Peyer's patch (tissue), 4 donors: ENCODE measurements around the gene USP36.

Source experiments
- POLR2A ChIP-seq, 2 donors: fragments of 450-650 bp; IDR thresholded peaks; one replicate each; pipeline ENCODE4 v1.5.1; 2017; ENCODE audit warnings: antibody characterized with exemption in 2 of 2, mild to moderate bottlenecking in 2 of 2, moderate library complexity in 2 of 2
- TF ChIP-seq, protein P1 (sequence below), 6 experiments: fragments of 450-650 bp in 4 of 6; fragments of 200-600 bp in 2 of 6; sonication (generic) in 1 of 6; IDR thresholded peaks; one replicate each; pipeline ENCODE4 v1.5.1; 2017 to 2019; ENCODE audit warnings: antibody characterized with exemption in 6 of 6, mild to moderate bottlenecking in 3 of 6, moderate library complexity in 1 of 6

DNA sequence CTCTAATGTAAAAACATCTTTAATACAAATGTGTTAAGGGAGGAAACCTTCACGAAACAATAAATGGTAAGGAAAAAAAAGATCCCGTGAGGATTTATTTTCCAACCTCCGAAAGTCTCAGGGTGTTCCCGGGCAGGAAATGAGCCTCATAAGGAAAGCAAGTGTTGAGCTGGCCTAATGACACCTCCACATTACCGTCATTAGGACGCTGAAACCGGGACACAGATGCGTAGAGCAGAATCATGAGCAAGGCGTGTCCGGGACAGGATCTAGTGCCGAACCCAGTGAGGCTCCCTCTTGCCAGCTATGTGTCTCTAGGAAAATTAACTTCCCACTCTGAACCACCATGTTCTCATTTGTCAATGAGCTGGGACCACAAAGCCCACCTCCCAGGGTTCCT, 35.8 kb downstream of the USP36 start:
- TF ChIP-seq, protein P1, sequence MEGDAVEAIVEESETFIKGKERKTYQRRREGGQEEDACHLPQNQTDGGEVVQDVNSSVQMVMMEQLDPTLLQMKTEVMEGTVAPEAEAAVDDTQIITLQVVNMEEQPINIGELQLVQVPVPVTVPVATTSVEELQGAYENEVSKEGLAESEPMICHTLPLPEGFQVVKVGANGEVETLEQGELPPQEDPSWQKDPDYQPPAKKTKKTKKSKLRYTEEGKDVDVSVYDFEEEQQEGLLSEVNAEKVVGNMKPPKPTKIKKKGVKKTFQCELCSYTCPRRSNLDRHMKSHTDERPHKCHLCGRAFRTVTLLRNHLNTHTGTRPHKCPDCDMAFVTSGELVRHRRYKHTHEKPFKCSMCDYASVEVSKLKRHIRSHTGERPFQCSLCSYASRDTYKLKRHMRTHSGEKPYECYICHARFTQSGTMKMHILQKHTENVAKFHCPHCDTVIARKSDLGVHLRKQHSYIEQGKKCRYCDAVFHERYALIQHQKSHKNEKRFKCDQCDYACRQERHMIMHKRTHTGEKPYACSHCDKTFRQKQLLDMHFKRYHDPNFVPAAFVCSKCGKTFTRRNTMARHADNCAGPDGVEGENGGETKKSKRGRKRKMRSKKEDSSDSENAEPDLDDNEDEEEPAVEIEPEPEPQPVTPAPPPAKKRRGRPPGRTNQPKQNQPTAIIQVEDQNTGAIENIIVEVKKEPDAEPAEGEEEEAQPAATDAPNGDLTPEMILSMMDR (IDR thresholded peaks at IDR 0.05): no peak
- TF ChIP-seq POLR2A (IDR thresholded peaks at IDR 0.05): no peak
